Measurements from ENCODE around the gene ZBTB16.

DNA sequence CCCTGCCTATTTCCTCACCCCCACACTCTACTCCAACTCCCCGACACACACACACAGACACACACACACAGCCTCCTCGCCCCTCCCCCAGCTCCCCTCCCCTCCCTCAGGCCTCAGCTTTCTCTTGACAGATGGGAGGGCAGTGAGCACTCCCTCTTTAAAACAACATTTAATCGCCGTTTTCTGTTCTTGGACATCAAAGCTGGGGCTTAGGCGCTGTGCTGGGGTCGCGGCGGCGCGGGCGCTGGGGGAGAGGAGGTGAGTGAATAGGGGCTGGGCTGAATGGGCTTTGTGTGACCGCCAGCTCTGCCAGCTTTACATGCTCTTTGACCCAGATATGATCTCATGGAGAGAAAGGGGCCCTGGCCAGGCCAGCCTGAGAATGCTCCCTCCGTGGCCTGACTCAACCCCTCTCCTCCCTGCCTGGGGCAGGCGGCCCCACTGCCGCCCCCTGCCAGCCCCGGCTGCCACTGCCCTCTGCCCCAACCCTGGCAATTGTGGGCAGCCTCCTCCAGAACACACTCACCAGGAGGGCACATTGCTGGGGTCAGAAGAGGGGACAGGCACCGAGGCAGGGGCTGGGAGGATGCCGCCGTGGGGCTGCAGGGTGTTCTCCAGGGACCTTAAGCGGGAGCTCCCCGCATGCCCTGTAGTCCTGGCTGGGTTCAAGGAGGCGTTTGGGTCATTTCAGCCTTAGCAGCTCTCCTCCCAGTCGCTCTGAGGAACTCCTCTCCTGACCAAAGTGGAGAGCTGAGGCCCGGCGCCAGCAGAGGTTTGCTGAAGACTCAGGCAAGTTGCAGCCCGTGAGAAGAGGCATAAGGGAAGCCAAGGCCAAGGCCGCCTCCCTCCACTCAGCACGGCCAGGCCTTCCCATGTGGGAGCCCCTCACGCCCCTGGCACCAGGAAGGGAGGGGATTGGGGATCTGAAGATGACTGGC is 198.4 kb downstream of the ZBTB16 start:
- TF ChIP-seq, protein P1, sequence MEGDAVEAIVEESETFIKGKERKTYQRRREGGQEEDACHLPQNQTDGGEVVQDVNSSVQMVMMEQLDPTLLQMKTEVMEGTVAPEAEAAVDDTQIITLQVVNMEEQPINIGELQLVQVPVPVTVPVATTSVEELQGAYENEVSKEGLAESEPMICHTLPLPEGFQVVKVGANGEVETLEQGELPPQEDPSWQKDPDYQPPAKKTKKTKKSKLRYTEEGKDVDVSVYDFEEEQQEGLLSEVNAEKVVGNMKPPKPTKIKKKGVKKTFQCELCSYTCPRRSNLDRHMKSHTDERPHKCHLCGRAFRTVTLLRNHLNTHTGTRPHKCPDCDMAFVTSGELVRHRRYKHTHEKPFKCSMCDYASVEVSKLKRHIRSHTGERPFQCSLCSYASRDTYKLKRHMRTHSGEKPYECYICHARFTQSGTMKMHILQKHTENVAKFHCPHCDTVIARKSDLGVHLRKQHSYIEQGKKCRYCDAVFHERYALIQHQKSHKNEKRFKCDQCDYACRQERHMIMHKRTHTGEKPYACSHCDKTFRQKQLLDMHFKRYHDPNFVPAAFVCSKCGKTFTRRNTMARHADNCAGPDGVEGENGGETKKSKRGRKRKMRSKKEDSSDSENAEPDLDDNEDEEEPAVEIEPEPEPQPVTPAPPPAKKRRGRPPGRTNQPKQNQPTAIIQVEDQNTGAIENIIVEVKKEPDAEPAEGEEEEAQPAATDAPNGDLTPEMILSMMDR (IDR thresholded peaks at IDR 0.05): peak in 1 of 3 donors; percentile 17
- peak; percentile 5 to 31 (median 11) for TF ChIP-seq POLR2AphosphoS5 (IDR thresholded peaks at IDR 0.05)
